Activated T-helper 1 cell treated with anti-CD3 and anti-CD28 coated beads, Interleukin-12 subunit alpha, Interleukin-12 subunit beta, Interleukin-2, Interleukin-4 antibody, amounts not matched to agents 30 ng/mL and 10 ng/mL and 1 ng/mL, durations not matched to agents 14 hours and 24 hours and 36 hours (primary cell): ENCODE results near the gene SKA2. TPM values are rescaled to one million over a fixed set of nuclear protein-coding genes. Genes with fewer than 3 reads are reported as not detected.
A peak's percentile ranks its signal among the peaks of the same experiment; 100 is the strongest.

ENCODE experiments used
- DNase-seq: peaks from one replicate; pipeline ENCODE4 v3.0.0; 2021; ENCODE audit warnings: low spot score
- H3K27ac Mint-ChIP-seq: one replicate; pipeline ENCODE4 v1.8.0; 2021; ENCODE audit warnings: mild to moderate bottlenecking, mixed read lengths
- H3K27me3 Mint-ChIP-seq: one replicate; pipeline ENCODE4 v1.8.0; 2022; ENCODE audit warnings: mild to moderate bottlenecking, moderate library complexity, mixed read lengths; ENCODE audit not compliant: insufficient read depth
- H3K36me3 Mint-ChIP-seq: one replicate; pipeline ENCODE4 v1.8.0; 2021; ENCODE audit warnings: low read depth, mixed read lengths
- H3K4me1 Mint-ChIP-seq: one replicate; pipeline ENCODE4 v1.8.0; 2021; ENCODE audit warnings: low read depth, mixed read lengths
- H3K4me3 Mint-ChIP-seq: one replicate; pipeline ENCODE4 v1.8.0; 2021; ENCODE audit warnings: mild to moderate bottlenecking, moderate library complexity, mixed read lengths
- H3K9me3 Mint-ChIP-seq: one replicate; pipeline ENCODE4 v1.8.0; 2021; ENCODE audit warnings: mixed read lengths
- intact Hi-C: fragments of 100-400 bp; cut with micrococcal nuclease; formaldehyde crosslinking; loops from one replicate; pipeline ENCODE4 v1.15.1; 2024
- total RNA-seq: library from RNA; stranded (reverse); gene quantifications from 2 replicates; pipeline ENCODE4 v1.2.3, GENCODE V29; 2022

Gene SKA2
- total RNA-seq, 1 donor from 2014 or later = 52.1 TPM

GRCh38 chr17:59172436-59173004, 17.5 kb upstream of the SKA2 start:
- Mint-ChIP-seq H3K4me1 (peaks cover 10% of the 10 kb centered on the region), H3K27ac (no peak overlapping the region), H3K27me3 (no peaks in the 10 kb centered on the region), H3K4me3 (no peak overlapping the region), H3K9me3 (no peaks in the 10 kb centered on the region), H3K36me3 (peaks cover 28% of the 10 kb centered on the region)
- intact Hi-C loops = no loop called here
- no peak for DNase-seq

GRCh38 chr17:59167571-59168001, 12.6 kb upstream of the SKA2 start:
- Mint-ChIP-seq H3K36me3 (peaks cover 5% of the 10 kb centered on the region), H3K4me3 (no peak overlapping the region), H3K4me1 (peaks cover 18% of the 10 kb centered on the region), H3K27me3 (no peaks in the 10 kb centered on the region), H3K27ac (peak overlapping the region; percentile 52), H3K9me3 (no peaks in the 10 kb centered on the region)
- intact Hi-C loops = no loop called here
- no peak for DNase-seq

- peaks cover 6% of the 10 kb centered on the region for H3K36me3 Mint-ChIP-seq
- DNase-seq = no peak
- intact Hi-C loops = no loop called here
- H3K4me3 Mint-ChIP-seq = no peak overlapping the region
- H3K9me3 Mint-ChIP-seq = no peaks in the 10 kb centered on the region
- H3K27me3 Mint-ChIP-seq = no peaks in the 10 kb centered on the region
- peaks cover 31% of the 10 kb centered on the region for H3K4me1 Mint-ChIP-seq
- H3K27ac Mint-ChIP-seq = peak overlapping the region; percentile 75
Observed at GRCh38 chr17:59165933-59166342, 11.0 kb upstream of the SKA2 start.

- Mint-ChIP-seq H3K4me1 (peaks cover 58% of the 10 kb centered on the region), H3K4me3 (no peak overlapping the region)
- intact Hi-C loops = no loop called here
Observed at GRCh38 chr17:59161477-59161876, 6.5 kb upstream of the SKA2 start.

GRCh38 chr17:59160157-59161025, 5.4 kb upstream of the SKA2 start:
- H3K27ac Mint-ChIP-seq = peak overlapping the region; percentile 64
- H3K4me3 Mint-ChIP-seq = peak overlapping the region; percentile 53
- no peaks in the 10 kb centered on the region for H3K9me3 Mint-ChIP-seq
- H3K4me1 Mint-ChIP-seq = peaks cover 53% of the 10 kb centered on the region
- no peaks in the 10 kb centered on the region for H3K27me3 Mint-ChIP-seq
- no peak for DNase-seq
- peaks cover 13% of the 10 kb centered on the region for H3K36me3 Mint-ChIP-seq
- intact Hi-C loops = no loop called here

More at GRCh38 chr17:59161477-59161876, 6.5 kb upstream of the SKA2 start:
- Mint-ChIP-seq H3K27me3 (no peaks in the 10 kb centered on the region), H3K27ac (no peak overlapping the region), H3K9me3 (no peaks in the 10 kb centered on the region), H3K36me3 (peaks cover 13% of the 10 kb centered on the region)
- DNase-seq = no peak

- Mint-ChIP-seq H3K27me3 (no peaks in the 10 kb centered on the region), H3K4me1 (peaks cover 63% of the 10 kb centered on the region), H3K9me3 (no peaks in the 10 kb centered on the region), H3K4me3 (no peak within 1 kb of the TSS), H3K36me3 (peaks cover 18% of the 10 kb centered on the region), H3K27ac (no peak within 1 kb of the TSS)
- peak; percentile 94 for DNase-seq
- intact Hi-C loops = loop anchor here (1.0 to 5.0 kb wide), 12 partner anchors 49 to 1237 kb away; partner anchors contain the start of genes CLTC, GDPD1, PTRH2 and RPS6KB1
Observed at GRCh38 chr17:59155439-59156177, 622 bp upstream of the SKA2 start, which contains the start of gene PRR11. TSS of gene PRR11 (plus strand) at chr17:59155746. CDS start at chr17:59169753, 14,007 bp downstream.

GRCh38 chr17:59154292-59154720, 680 bp downstream of the SKA2 start:
- intact Hi-C loops = loop anchor here (2.0 to 5.0 kb wide), 3 partner anchors 288 to 816 kb away; partner anchors contain the start of genes RPS6KB1 and TUBD1
- DNase-seq = peak; percentile 41
- peaks cover 61% of the 10 kb centered on the region for H3K4me1 Mint-ChIP-seq
- no peaks in the 10 kb centered on the region for H3K27me3 Mint-ChIP-seq
- H3K27ac Mint-ChIP-seq = no peak overlapping the region
- no peak overlapping the region for H3K4me3 Mint-ChIP-seq
- H3K9me3 Mint-ChIP-seq = no peaks in the 10 kb centered on the region
- H3K36me3 Mint-ChIP-seq = peaks cover 15% of the 10 kb centered on the region

- intact Hi-C loops = loop anchor here (5.0 kb wide), 1 partner anchor 289 kb away; no protein-coding TSS in a partner anchor
- Mint-ChIP-seq H3K27ac (no peak overlapping the region), H3K36me3 (peaks cover 12% of the 10 kb centered on the region)
Observed at GRCh38 chr17:59152925-59153324, 2.1 kb downstream of the SKA2 start.

GRCh38 chr17:59151591-59151990, 3.4 kb downstream of the SKA2 start:
- H3K9me3 Mint-ChIP-seq = no peaks in the 10 kb centered on the region
- DNase-seq = no peak
- no peaks in the 10 kb centered on the region for H3K27me3 Mint-ChIP-seq
- intact Hi-C loops = loop anchor here (5.0 kb wide), 1 partner anchor 291 kb away; no protein-coding TSS in a partner anchor
- peak overlapping the region; percentile 35 for H3K4me3 Mint-ChIP-seq
- peaks cover 48% of the 10 kb centered on the region for H3K4me1 Mint-ChIP-seq
- H3K27ac Mint-ChIP-seq = peak overlapping the region; percentile 41
- peaks cover 11% of the 10 kb centered on the region for H3K36me3 Mint-ChIP-seq

More at GRCh38 chr17:59152925-59153324, 2.1 kb downstream of the SKA2 start:
- H3K4me3 Mint-ChIP-seq = no peak overlapping the region
- no peak for DNase-seq
- H3K4me1 Mint-ChIP-seq = peaks cover 54% of the 10 kb centered on the region
- H3K27me3 Mint-ChIP-seq = no peaks in the 10 kb centered on the region
- H3K9me3 Mint-ChIP-seq = no peaks in the 10 kb centered on the region

GRCh38 chr17:59151006-59151405, 4.0 kb downstream of the SKA2 start:
- no peak overlapping the region for H3K27ac Mint-ChIP-seq
- no peak overlapping the region for H3K4me3 Mint-ChIP-seq
- peaks cover 11% of the 10 kb centered on the region for H3K36me3 Mint-ChIP-seq
- no peaks in the 10 kb centered on the region for H3K27me3 Mint-ChIP-seq
- H3K4me1 Mint-ChIP-seq = peaks cover 48% of the 10 kb centered on the region
- intact Hi-C loops = loop anchor here (5.0 kb wide), 1 partner anchor 291 kb away; no protein-coding TSS in a partner anchor
- no peak for DNase-seq
- no peaks in the 10 kb centered on the region for H3K9me3 Mint-ChIP-seq

- H3K9me3 Mint-ChIP-seq = no peaks in the 10 kb centered on the region
- intact Hi-C loops = loop anchor here (5.0 kb wide), 1 partner anchor 292 kb away; no protein-coding TSS in a partner anchor
- H3K4me3 Mint-ChIP-seq = peak overlapping the region; percentile 6
- H3K4me1 Mint-ChIP-seq = peaks cover 57% of the 10 kb centered on the region
- peaks cover 18% of the 10 kb centered on the region for H3K36me3 Mint-ChIP-seq
- peak overlapping the region; percentile 9 for H3K27ac Mint-ChIP-seq
- H3K27me3 Mint-ChIP-seq = no peaks in the 10 kb centered on the region
- DNase-seq = no peak
Observed at GRCh38 chr17:59149841-59150511, 5.0 kb downstream of the SKA2 start.

GRCh38 chr17:59149051-59149450, 5.9 kb downstream of the SKA2 start:
- Mint-ChIP-seq H3K27ac (no peak overlapping the region), H3K36me3 (peaks cover 23% of the 10 kb centered on the region), H3K9me3 (no peaks in the 10 kb centered on the region), H3K27me3 (no peaks in the 10 kb centered on the region), H3K4me3 (no peak overlapping the region), H3K4me1 (peaks cover 63% of the 10 kb centered on the region)
- intact Hi-C loops = no loop called here
- DNase-seq = no peak
